H9 (cell line): Measurements from ENCODE around the gene KLF15. TPM values are rescaled to one million over a fixed set of nuclear protein-coding genes. Genes with fewer than 3 reads are reported as not detected.

Source experiments
- DNase-seq: peaks from one replicate; pipeline ENCODE4 v3.0.0-alpha.2; 2017
- H2AFZ ChIP-seq: one replicate; pipeline ENCODE4 v1.6.1; 2013; ENCODE audit warnings: mild to moderate bottlenecking, low read length, control low read depth, moderate library complexity
- H2AK5ac ChIP-seq: 2 replicates; pipeline ENCODE4 v1.6.1; 2013; ENCODE audit warnings: low read length, control low read depth, mixed read lengths; ENCODE audit not compliant: insufficient read length
- H2BK120ac ChIP-seq: one replicate; pipeline ENCODE4 v1.6.1; 2013; ENCODE audit warnings: low read depth, mild to moderate bottlenecking, low read length, control low read depth, inconsistent platforms; ENCODE audit not compliant: poor library complexity, severe bottlenecking
- H2BK12ac ChIP-seq: 2 replicates; pipeline ENCODE4 v1.6.1; 2013; ENCODE audit warnings: low read length, control low read depth, mixed read lengths, low read depth; ENCODE audit not compliant: insufficient read length
- H2BK15ac ChIP-seq: 2 replicates; pipeline ENCODE4 v1.6.1; 2013; ENCODE audit warnings: low read depth, low read length, control low read depth
- H2BK20ac ChIP-seq: one replicate; pipeline ENCODE4 v1.6.1; 2013; ENCODE audit warnings: low read depth, mild to moderate bottlenecking, low read length, control low read depth, inconsistent platforms; ENCODE audit not compliant: poor library complexity, severe bottlenecking
- H2BK5ac ChIP-seq: 2 replicates; pipeline ENCODE4 v1.6.1; 2013; ENCODE audit warnings: low read length, control low read depth, mixed read lengths; ENCODE audit not compliant: insufficient read length
- H3K14ac ChIP-seq: 2 replicates; pipeline ENCODE4 v1.6.1; 2013; ENCODE audit warnings: low read length, control low read depth; ENCODE audit not compliant: insufficient read depth
- H3K18ac ChIP-seq: 2 replicates; pipeline ENCODE4 v1.6.1; 2013; ENCODE audit warnings: low read depth, mild to moderate bottlenecking, mixed read lengths, low read length, control low read depth; ENCODE audit not compliant: insufficient read length
- H3K23ac ChIP-seq: 2 replicates; pipeline ENCODE4 v1.6.1; 2013; ENCODE audit warnings: low read length, control low read depth, mixed read lengths, low read depth; ENCODE audit not compliant: insufficient read length
- H3K23me2 ChIP-seq: 2 replicates; pipeline ENCODE4 v1.6.1; 2013; ENCODE audit warnings: low read depth, mild to moderate bottlenecking, mixed read lengths, low read length, control low read depth; ENCODE audit not compliant: insufficient read length, poor library complexity, severe bottlenecking
- H3K27ac ChIP-seq: 2 replicates; pipeline ENCODE4 v1.5.1; 2013; ENCODE audit warnings: low read length, control low read depth, mixed read lengths, low read depth; ENCODE audit not compliant: insufficient read length
- H3K27me3 ChIP-seq: 2 replicates; pipeline ENCODE4 v1.6.1; 2013; ENCODE audit warnings: low read length, control low read depth, inconsistent platforms; ENCODE audit not compliant: insufficient read depth
- H3K4ac ChIP-seq: 2 replicates; pipeline ENCODE4 v1.6.1; 2013; ENCODE audit warnings: low read depth, mild to moderate bottlenecking, control low read depth, inconsistent platforms, low read length, moderate library complexity
- H3K4me1 ChIP-seq: 2 replicates; pipeline ENCODE4 v1.6.1; 2013; ENCODE audit warnings: low read length, control low read depth, inconsistent platforms; ENCODE audit not compliant: insufficient read depth
- H3K4me2 ChIP-seq: 2 replicates; pipeline ENCODE4 v1.6.1; 2013; ENCODE audit warnings: low read length, control low read depth, mixed read lengths; ENCODE audit not compliant: insufficient read length, insufficient read depth
- H3K56ac ChIP-seq: 2 replicates; pipeline ENCODE4 v1.6.1; 2013; ENCODE audit warnings: low read depth, mild to moderate bottlenecking, mixed read lengths, low read length, control low read depth; ENCODE audit not compliant: insufficient read length
- H3K79me1 ChIP-seq: 2 replicates; pipeline ENCODE4 v1.6.1; 2013; ENCODE audit warnings: low read depth, mild to moderate bottlenecking, moderate library complexity, low read length, control low read depth, inconsistent platforms; ENCODE audit not compliant: insufficient read depth, poor library complexity, severe bottlenecking
- H3K79me2 ChIP-seq: 2 replicates; pipeline ENCODE4 v1.6.1; 2013; ENCODE audit warnings: low read length, control low read depth, inconsistent platforms; ENCODE audit not compliant: insufficient read depth
- H3K9ac ChIP-seq: 2 replicates; pipeline ENCODE4 v1.6.1; 2013; ENCODE audit warnings: low read length, control low read depth, mixed read lengths; ENCODE audit not compliant: insufficient read length; ENCODE audit errors: extremely low read depth
- H3K9me3 ChIP-seq: one replicate; pipeline ENCODE4 v1.6.1; 2013; ENCODE audit warnings: low read depth, low read length, inconsistent platforms; ENCODE audit not compliant: control insufficient read depth
- H3T11ph ChIP-seq: one replicate; pipeline ENCODE4 v1.6.1; 2013; ENCODE audit warnings: mild to moderate bottlenecking, low read length, control low read depth, inconsistent platforms
- H4K20me1 ChIP-seq: one replicate; pipeline ENCODE4 v1.6.1; 2013; ENCODE audit not compliant: control insufficient read depth, insufficient read length, insufficient read depth
- H4K5ac ChIP-seq: 2 replicates; pipeline ENCODE4 v1.6.1; 2013; ENCODE audit warnings: low read depth, mild to moderate bottlenecking, mixed read lengths, low read length, control low read depth; ENCODE audit not compliant: insufficient read length
- H4K8ac ChIP-seq: replicated peaks from 2 replicates; pipeline ENCODE4 v1.6.1; 2013; ENCODE audit warnings: low read length, control low read depth, mixed read lengths, low read depth; ENCODE audit not compliant: insufficient read length
- H4K91ac ChIP-seq: 2 replicates; pipeline ENCODE4 v1.6.1; 2013; ENCODE audit warnings: low read depth, mild to moderate bottlenecking, moderate library complexity, mixed read lengths, low read length, control low read depth; ENCODE audit not compliant: insufficient read length
- H3K27ac Mint-ChIP-seq, 3 experiments: 2 replicates in 2 of 3; 3 replicates in 1 of 3; pipeline ENCODE4 v1.8.0; 2020 to 2021; ENCODE audit warnings: mixed read lengths in 3 of 3, mild to moderate bottlenecking in 1 of 3, moderate library complexity in 1 of 3
- H3K27me3 Mint-ChIP-seq: 2 replicates; pipeline ENCODE4 v1.8.0; 2021; ENCODE audit warnings: low read depth, mild to moderate bottlenecking, moderate library complexity, mixed read lengths
- H3K36me3 Mint-ChIP-seq, 3 experiments: 2 replicates in 2 of 3; 3 replicates in 1 of 3; pipeline ENCODE4 v1.8.0; 2020 to 2021; ENCODE audit warnings: low read depth in 3 of 3, mixed read lengths in 3 of 3; ENCODE audit not compliant: insufficient read depth in 1 of 3
- H3K4me1 Mint-ChIP-seq, 2 experiments: 2 replicates each; pipeline ENCODE4 v1.8.0; 2020; ENCODE audit warnings: mixed read lengths in 2 of 2
- H3K4me3 Mint-ChIP-seq, 2 experiments: 2 replicates in 1 of 2; 3 replicates in 1 of 2; pipeline ENCODE4 v1.8.0; 2020 to 2021; ENCODE audit warnings: mild to moderate bottlenecking in 2 of 2, mixed read lengths in 2 of 2, moderate library complexity in 1 of 2
- H3K9me3 Mint-ChIP-seq, 2 experiments: 2 replicates in 1 of 2; 3 replicates in 1 of 2; pipeline ENCODE4 v1.8.0; 2020; ENCODE audit warnings: mild to moderate bottlenecking in 2 of 2, mixed read lengths in 2 of 2, moderate library complexity in 1 of 2
- CTCF ChIP-seq: fragments of 200-600 bp; sonication (generic); conservative IDR thresholded peaks from 3 replicates; pipeline ENCODE4 v1.8.0; 2021; ENCODE audit warnings: antibody characterized with exemption, mild to moderate bottlenecking
- WGBS: extraction: QIAGEN DNeasy Blood & Tissue Kit; methylation state at CpG from one replicate; pipeline ENCODE4 v1.1.7; 2013; ENCODE audit warnings: missing lambda C conversion rate, low lambda C conversion rate, mixed read lengths; ENCODE audit not compliant: insufficient read length; ENCODE audit errors: extremely low coverage; 5-methylcytosine and 5-hydroxymethylcytosine counted together
- total RNA-seq: library from RNA; stranded (reverse); gene quantifications from 2 replicates; pipeline ENCODE4 v1.2.1, GENCODE V29; 2021

The KLF15 gene
- total RNA-seq, 1 experiment from 2014 or later = 10.8 TPM

GRCh38 chr3:126338790-126339288, 18.4 kb downstream of the KLF15 start:
- Histone ChIP-seq H3K79me1 (no peaks in the 10 kb centered on the region), H3K4ac (no peak overlapping the region), H3K9ac (no peak overlapping the region), H2AK5ac (no peak overlapping the region), H3K4me1 (no peaks in the 10 kb centered on the region), H2BK12ac (no peak overlapping the region), H2BK15ac (no peak overlapping the region), H4K91ac (peak overlapping the region; percentile 77), H3T11ph (no peak overlapping the region), H3K56ac (no peak overlapping the region), H2BK5ac (no peak overlapping the region), H2AFZ (no peak overlapping the region), H3K79me2 (no peaks in the 10 kb centered on the region), H3K4me2 (no peak overlapping the region), H3K27me3 (no peaks in the 10 kb centered on the region), H3K18ac (no peak overlapping the region), H3K27ac (no peak overlapping the region), H3K9me3 (no peaks in the 10 kb centered on the region), H2BK120ac (no peak overlapping the region), H4K20me1 (no peaks in the 10 kb centered on the region), H2BK20ac (no peak overlapping the region), H4K8ac (no peak overlapping the region), H3K23me2 (no peaks in the 10 kb centered on the region), H3K14ac (0 out of 2 replicates have a peak overlapping the region, but pooled peaks have one; percentile 20), H4K5ac (no peak overlapping the region), H3K23ac (no peak overlapping the region)
- no peak for DNase-seq
- Mint-ChIP-seq H3K4me3 (no peak overlapping the region), H3K27ac (no peak overlapping the region), H3K27me3 (peaks cover 7% of the 10 kb centered on the region), H3K9me3 (no peaks in the 10 kb centered on the region), H3K36me3 (no peaks in the 10 kb centered on the region; a peak in 1 of 7 replicates), H3K4me1 (peaks cover 9 to 10% of the 10 kb centered on the region in 2 experiments; a peak in 3 of 4 replicates)
- TF ChIP-seq CTCF = no peak
- no CpG with 5 or more reads among the region's 15 CpGs for WGBS
